ENCODE measurements around the gene RREB1. TPM values are rescaled to one million over a fixed set of nuclear protein-coding genes. Genes with fewer than 3 reads are reported as not detected.

RREB1 gene
- total and polyA plus RNA-seq, 2 of the 4 experiments (the other 2 are of a cell fraction), result 8.4 to 14.5 TPM

GRCh38 chr6:7121700-7122241 is 14.0 kb downstream of the RREB1 start:
- Histone ChIP-seq H2AK5ac (ENCODE audit: low read depth, low read length) (no peak overlapping the region), H2AK9ac (replicated peaks; ENCODE audit: low read depth, low read length, poor library complexity) (no peak overlapping the region), H2AFZ (replicated peaks; ENCODE audit: low read length, poor library complexity) (no peak overlapping the region), H3K14ac (replicated peaks; ENCODE audit: low read depth, low read length) (no peak overlapping the region), H3K79me1 (ENCODE audit: low read depth in 1 of 2, low read length in 2 of 2) (peaks cover 9 to 67% of the 10 kb centered on the region in 2 experiments), H2BK20ac (ENCODE audit: low read depth, low read length) (no peak overlapping the region), H2BK15ac (ENCODE audit: low read depth, low read length) (no peak overlapping the region), H3K23ac (ENCODE audit: low read depth, low read length) (no peak overlapping the region), H4K5ac (ENCODE audit: low read depth, low read length) (no peak overlapping the region), H3K27ac (ENCODE audit: insufficient read depth, low read length) (no peak overlapping the region), H3K18ac (ENCODE audit: low read depth, low read length) (no peak overlapping the region), H2BK120ac (ENCODE audit: low read depth, low read length) (no peak overlapping the region), H3K4ac (ENCODE audit: low read depth, low read length) (no peak overlapping the region), H3K9ac (ENCODE audit: low read depth, low read length) (no peak overlapping the region), H3K56ac (ENCODE audit: extremely low read depth, insufficient read depth, low read length) (no peak overlapping the region), H2BK5ac (ENCODE audit: low read depth, low read length, poor library complexity, severe bottlenecking) (no peak overlapping the region), H3K27me3 (ENCODE audit: control insufficient read depth, insufficient read depth, low read length) (no peaks in the 10 kb centered on the region), H4K91ac (ENCODE audit: insufficient read depth, low read depth, low read length) (no peak overlapping the region), H3K4me1 (ENCODE audit: control insufficient read depth, insufficient read depth, low read length) (peaks cover 3% of the 10 kb centered on the region), H3K9me1 (ENCODE audit: insufficient read depth, low read length) (peaks cover 20% of the 10 kb centered on the region), H4K20me1 (ENCODE audit: insufficient read depth, low read length) (peaks cover 75% of the 10 kb centered on the region), H3K36me3 (ENCODE audit: control insufficient read depth, insufficient read depth, low read length) (peaks cover 5% of the 10 kb centered on the region), H3K4me2 (ENCODE audit: low read depth, low read length) (no peak overlapping the region), H3K4me3 (ENCODE audit: insufficient read depth, low read depth, low read length) (no peak overlapping the region), H3K9me3 (ENCODE audit: control insufficient read depth, insufficient read depth, low read length) (no peaks in the 10 kb centered on the region), H4K8ac (ENCODE audit: low read depth in 2 of 2, low read length in 2 of 2) (no peak overlapping the region)
- CTCF ChIA-PET, result no interaction called here
- POLR2A ChIA-PET (ENCODE audit: unreplicated experiment), result no interaction called here
- ATAC-seq (ENCODE audit: low read depth) (no peak), DNase-seq (no peak)
- in situ Hi-C loops (cut with MboI; ENCODE audit: low sequenced_read_pairs) (no loop called here), intact Hi-C loops (cut with micrococcal nuclease) (no loop called here), dilution Hi-C loops (cut with HindIII; ENCODE audit: low sequenced_read_pairs, unreplicated experiment) (no loop called here)
- WGBS, 2 experiments (ENCODE audit: extremely low coverage in 2 of 2, insufficient read length in 1 of 2), result no CpG with 5 or more reads among the region's 7 CpGs
- TF ChIP-seq FOS (IDR thresholded peaks at IDR 0.05; ENCODE audit: low read depth, low read length), result no peak
- no peak for TF ChIP-seq MXI1 (IDR thresholded peaks at IDR 0.05; ENCODE audit: borderline replicate concordance, low read depth, low read length)
- no TSS peak for BruUV-seq (replicated peaks)
